Hepatocyte (in vitro differentiated cells): ENCODE measurements around the gene HRH2. TPM values are rescaled to one million over a fixed set of nuclear protein-coding genes. Genes with fewer than 3 reads are reported as not detected.

Experiments
- DNase-seq: peaks from one replicate; pipeline ENCODE4 v3.0.0-alpha.2; 2016; ENCODE audit warnings: low spot score
- H2AFZ ChIP-seq: fragments of 200-600 bp; sonication (generic); 2 replicates; pipeline ENCODE4 v1.6.0; 2016; ENCODE audit warnings: antibody characterized with exemption, mild to moderate bottlenecking
- H3K27ac ChIP-seq: fragments of 200-600 bp; sonication (generic); 2 replicates; pipeline ENCODE4 v1.5.1; 2016; ENCODE audit warnings: mild to moderate bottlenecking
- H3K27me3 ChIP-seq: fragments of 200-600 bp; sonication (generic); 2 replicates; pipeline ENCODE4 v1.6.1; 2016
- H3K36me3 ChIP-seq: fragments of 200-600 bp; sonication (generic); replicated peaks from 2 replicates; pipeline ENCODE4 v1.5.1; 2016; ENCODE audit warnings: low read depth; ENCODE audit not compliant: insufficient read depth
- H3K4me1 ChIP-seq: fragments of 200-600 bp; sonication (generic); 2 replicates; pipeline ENCODE4 v1.5.1; 2016; ENCODE audit warnings: mild to moderate bottlenecking, moderate library complexity; ENCODE audit not compliant: insufficient read depth
- H3K4me2 ChIP-seq: fragments of 200-600 bp; sonication (generic); 2 replicates; pipeline ENCODE4 v1.6.0; 2016
- H3K4me3 ChIP-seq: fragments of 200-600 bp; sonication (generic); 2 replicates; pipeline ENCODE4 v1.5.1; 2016; ENCODE audit warnings: mild to moderate bottlenecking
- H3K79me2 ChIP-seq: fragments of 200-600 bp; sonication (generic); 2 replicates; pipeline ENCODE4 v1.6.0; 2017; ENCODE audit warnings: mild to moderate bottlenecking
- H3K9me2 ChIP-seq: fragments of 200-600 bp; sonication (generic); replicated peaks from 2 replicates; pipeline ENCODE4 v1.6.0; 2017; ENCODE audit warnings: mild to moderate bottlenecking; ENCODE audit not compliant: insufficient read depth
- H3K9me3 ChIP-seq: fragments of 200-600 bp; sonication (generic); 2 replicates; pipeline ENCODE4 v1.5.1; 2016; ENCODE audit warnings: low read depth, mild to moderate bottlenecking
- H4K20me1 ChIP-seq: fragments of 200-600 bp; sonication (generic); 2 replicates; pipeline ENCODE4 v1.6.0; 2016; ENCODE audit warnings: mild to moderate bottlenecking; ENCODE audit not compliant: insufficient read depth, poor library complexity, severe bottlenecking
- EZH2 ChIP-seq: fragments of 200-600 bp; sonication (generic); IDR thresholded peaks from 2 replicates; pipeline ENCODE4 v1.6.1; 2016; ENCODE audit warnings: antibody characterized with exemption, mild to moderate bottlenecking, borderline replicate concordance
- EZH2phosphoT487 ChIP-seq: fragments of 200-600 bp; sonication (generic); IDR thresholded peaks from one replicate; pipeline ENCODE4 v1.6.1; 2018; ENCODE audit warnings: antibody characterized with exemption, mild to moderate bottlenecking, low read depth, moderate library complexity; ENCODE audit not compliant: unreplicated experiment, severe bottlenecking
- WGBS: methylation state at CpG from one replicate; pipeline ENCODE4 v1.1.6; 2016; ENCODE audit warnings: low lambda C conversion rate; ENCODE audit errors: missing lambda C conversion rate; 5-methylcytosine and 5-hydroxymethylcytosine counted together
- polyA plus RNA-seq: library from polyadenylated mRNA; unstranded; fragments of >200 nt; fragmentation: Nextera tagmentation; extraction: Ambion mirVana; gene quantifications from 2 replicates; pipeline ENCODE4 v1.2.1, GENCODE V29; 2016
- total RNA-seq: library from RNA; depleted of rRNA; stranded (reverse); fragments of >200 nt; gene quantifications from 2 replicates; pipeline ENCODE4 v1.2.3, GENCODE V29; 2014
- TF ChIP-seq, protein P1 (sequence below): fragments of 200-600 bp; sonication (generic); IDR thresholded peaks from 2 replicates; pipeline ENCODE4 v1.5.1; 2016; ENCODE audit warnings: antibody characterized with exemption, mild to moderate bottlenecking; ENCODE audit not compliant: poor library complexity

HRH2 gene
- total and polyA plus RNA-seq, 2 experiments from 2014 or later, result 2.2 to 2.5 TPM

DNA sequence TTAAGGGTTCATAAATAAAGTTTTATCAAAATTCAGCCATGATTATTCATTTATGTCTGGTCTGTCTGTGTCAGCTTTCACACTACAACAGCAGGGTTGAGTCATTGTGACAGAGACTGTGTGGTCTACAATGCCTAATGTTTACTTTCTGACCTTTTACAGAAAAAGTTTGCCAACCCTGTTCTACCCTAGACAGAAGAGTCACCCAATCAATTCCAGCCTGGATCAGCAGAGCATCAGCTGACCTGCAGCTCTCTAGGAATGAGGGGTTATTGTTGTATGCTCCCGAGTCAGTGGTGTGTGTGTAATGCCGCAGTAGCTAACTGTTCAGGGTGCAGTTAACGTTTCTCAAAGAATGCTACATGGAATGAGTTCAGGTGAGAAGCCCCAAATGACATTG, 87.3 kb downstream of the HRH2 start:
- Histone ChIP-seq H3K27me3 (no peaks in the 10 kb centered on the region), H3K4me2 (no peak overlapping the region)

DNA sequence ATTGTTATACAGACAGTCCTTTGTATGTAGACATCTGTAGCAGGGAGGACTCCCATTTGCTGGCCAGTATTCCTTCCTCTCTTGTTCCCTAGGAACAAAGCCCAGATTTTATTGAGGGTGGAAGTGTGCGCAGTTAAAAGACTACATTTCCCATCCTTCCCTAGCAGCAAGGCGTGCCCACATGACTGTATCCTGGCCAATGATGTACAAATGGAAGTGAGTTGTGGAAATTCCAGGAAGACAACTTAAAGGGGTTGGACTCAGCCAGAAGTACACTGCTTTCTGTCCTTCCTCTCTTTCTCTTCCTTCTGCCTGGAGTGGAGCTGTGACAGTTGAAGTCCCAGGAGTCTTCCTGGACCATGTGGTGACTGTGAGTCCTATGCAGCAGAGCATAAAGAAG, 89.0 kb downstream of the HRH2 start:
- DNase-seq, result no peak
- no peaks in the 10 kb centered on the region for H4K20me1 ChIP-seq
- WGBS, result 41% methylated on average over 2 of the region's 2 CpGs
- H3K79me2 ChIP-seq, result no peaks in the 10 kb centered on the region
- no peak overlapping the region for H2AFZ ChIP-seq
- no peak overlapping the region for H3K27ac ChIP-seq
- TF ChIP-seq, protein P1, sequence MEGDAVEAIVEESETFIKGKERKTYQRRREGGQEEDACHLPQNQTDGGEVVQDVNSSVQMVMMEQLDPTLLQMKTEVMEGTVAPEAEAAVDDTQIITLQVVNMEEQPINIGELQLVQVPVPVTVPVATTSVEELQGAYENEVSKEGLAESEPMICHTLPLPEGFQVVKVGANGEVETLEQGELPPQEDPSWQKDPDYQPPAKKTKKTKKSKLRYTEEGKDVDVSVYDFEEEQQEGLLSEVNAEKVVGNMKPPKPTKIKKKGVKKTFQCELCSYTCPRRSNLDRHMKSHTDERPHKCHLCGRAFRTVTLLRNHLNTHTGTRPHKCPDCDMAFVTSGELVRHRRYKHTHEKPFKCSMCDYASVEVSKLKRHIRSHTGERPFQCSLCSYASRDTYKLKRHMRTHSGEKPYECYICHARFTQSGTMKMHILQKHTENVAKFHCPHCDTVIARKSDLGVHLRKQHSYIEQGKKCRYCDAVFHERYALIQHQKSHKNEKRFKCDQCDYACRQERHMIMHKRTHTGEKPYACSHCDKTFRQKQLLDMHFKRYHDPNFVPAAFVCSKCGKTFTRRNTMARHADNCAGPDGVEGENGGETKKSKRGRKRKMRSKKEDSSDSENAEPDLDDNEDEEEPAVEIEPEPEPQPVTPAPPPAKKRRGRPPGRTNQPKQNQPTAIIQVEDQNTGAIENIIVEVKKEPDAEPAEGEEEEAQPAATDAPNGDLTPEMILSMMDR, result no peak
- TF ChIP-seq EZH2, result no peak
- TF ChIP-seq EZH2phosphoT487, result no peak
- H3K9me3 ChIP-seq, result no peaks in the 10 kb centered on the region
- peaks cover 3% of the 10 kb centered on the region for H3K27me3 ChIP-seq
- H3K9me2 ChIP-seq, result no peaks in the 10 kb centered on the region
- H3K36me3 ChIP-seq, result no peaks in the 10 kb centered on the region
- no peaks in the 10 kb centered on the region for H3K4me1 ChIP-seq
- H3K4me2 ChIP-seq, result no peak overlapping the region
- H3K4me3 ChIP-seq, result no peak overlapping the region

More for the DNA sequence above, 87.3 kb downstream of the HRH2 start:
- no peak for DNase-seq
- Histone ChIP-seq H2AFZ (no peak overlapping the region), H3K4me3 (no peak overlapping the region), H3K4me1 (no peaks in the 10 kb centered on the region), H3K36me3 (no peaks in the 10 kb centered on the region), H3K9me3 (no peaks in the 10 kb centered on the region), H3K9me2 (no peaks in the 10 kb centered on the region), H3K79me2 (no peaks in the 10 kb centered on the region), H3K27ac (no peak overlapping the region), H4K20me1 (no peaks in the 10 kb centered on the region)
- WGBS, result 69% methylated on average over 3 of the region's 3 CpGs
- TF ChIP-seq EZH2phosphoT487, result no peak
- TF ChIP-seq, protein P1, result no peak
- no peak for TF ChIP-seq EZH2

DNA sequence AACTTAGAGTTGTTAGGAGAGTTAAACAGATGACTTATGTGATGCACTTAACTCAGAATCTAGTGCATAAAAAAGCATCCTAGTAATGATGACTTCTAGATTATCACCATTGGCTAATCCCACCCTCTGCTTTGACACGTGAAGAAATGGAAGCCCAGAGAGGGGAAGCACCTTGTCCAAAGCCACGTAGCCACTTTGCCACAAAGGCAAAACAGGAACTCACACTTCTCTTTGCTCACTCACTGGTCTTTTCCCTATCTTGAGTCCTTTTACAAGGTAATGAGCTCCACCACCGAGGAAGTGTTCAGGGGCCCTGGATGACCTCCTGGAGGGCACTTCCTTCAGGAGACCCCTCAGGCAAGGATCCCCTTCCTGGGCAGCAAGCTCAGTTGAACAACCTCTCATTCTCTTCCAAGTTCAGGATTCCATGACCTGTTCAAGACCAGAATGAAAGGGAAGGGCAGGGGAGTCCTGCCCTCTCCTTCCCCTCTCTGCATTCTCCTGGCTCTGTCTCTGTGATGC, 89.7 kb downstream of the HRH2 start:
- Histone ChIP-seq H3K9me2 (no peaks in the 10 kb centered on the region), H3K4me3 (no peak overlapping the region), H3K79me2 (no peaks in the 10 kb centered on the region), H4K20me1 (no peaks in the 10 kb centered on the region), H3K27me3 (peaks cover 10% of the 10 kb centered on the region), H3K9me3 (no peaks in the 10 kb centered on the region), H3K4me1 (no peaks in the 10 kb centered on the region), H2AFZ (no peak overlapping the region), H3K27ac (no peak overlapping the region), H3K4me2 (no peak overlapping the region), H3K36me3 (no peaks in the 10 kb centered on the region)
- TF ChIP-seq EZH2, result no peak
- TF ChIP-seq, protein P1, result no peak
- no peak for DNase-seq
- WGBS, result 79% methylated on average over 3 of the region's 3 CpGs

DNA sequence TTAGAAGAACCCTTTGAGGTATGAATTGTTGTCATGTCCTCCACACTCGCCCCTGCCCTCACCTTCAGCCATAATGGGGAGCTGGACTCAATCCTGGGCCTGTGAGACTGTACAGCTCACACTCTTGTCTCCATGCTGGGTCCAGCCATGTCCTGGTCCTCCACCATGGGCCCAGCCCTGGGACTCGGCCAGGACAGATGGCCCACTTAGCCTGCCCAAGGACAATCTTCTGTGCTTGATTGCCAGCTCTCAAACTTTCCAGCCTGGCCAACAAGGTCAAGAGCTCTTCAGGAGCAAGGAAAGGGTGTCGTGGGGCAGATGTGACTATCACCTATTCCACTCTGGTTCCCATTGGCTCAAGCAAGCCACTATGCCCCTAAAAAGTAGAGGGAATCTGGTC, 90.8 kb downstream of the HRH2 start:
- WGBS, result 71% methylated on average over 3 of the region's 3 CpGs
- TF ChIP-seq, protein P1, result no peak
- TF ChIP-seq EZH2phosphoT487, result no peak
- TF ChIP-seq EZH2, result no peak
- Histone ChIP-seq H4K20me1 (no peaks in the 10 kb centered on the region), H3K36me3 (no peaks in the 10 kb centered on the region), H3K27me3 (peaks cover 10% of the 10 kb centered on the region), H3K4me3 (no peak overlapping the region), H3K9me3 (no peaks in the 10 kb centered on the region), H3K4me1 (no peaks in the 10 kb centered on the region), H2AFZ (no peak overlapping the region), H3K9me2 (no peaks in the 10 kb centered on the region), H3K4me2 (no peak overlapping the region), H3K79me2 (no peaks in the 10 kb centered on the region), H3K27ac (no peak overlapping the region)
- no peak for DNase-seq
